Stimulated activated CD4-positive, alpha-beta T cell treated with anti-CD3 and anti-CD28 coated beads, TNF-alpha, amount 100 ng/mL, for 1 hour (primary cell): ENCODE results near the gene LRMDA.

Source experiments
- DNase-seq, 3 donors: peaks; one replicate each; pipeline ENCODE4 v3.0.0-alpha.2; 2020; ENCODE audit warnings: low read depth in 3 of 3, low spot score in 1 of 3

The LRMDA gene

GRCh38 chr10:76447578-76447977 lies 1016.2 kb downstream of the LRMDA start:
- DNase-seq = no peak

- DNase-seq = no peak
Measured at GRCh38 chr10:76451911-76452310, 1020.5 kb downstream of the LRMDA start.

- DNase-seq = no peak
Measured at GRCh38 chr10:76453332-76453731, 1021.9 kb downstream of the LRMDA start.

GRCh38 chr10:76453997-76454396 lies 1022.6 kb downstream of the LRMDA start:
- no peak for DNase-seq

- no peak for DNase-seq
Measured at GRCh38 chr10:76454506-76455140, 1023.2 kb downstream of the LRMDA start.

- DNase-seq = no peak
Measured at GRCh38 chr10:76456197-76456596, 1024.8 kb downstream of the LRMDA start.

GRCh38 chr10:76459016-76459730 lies 1027.7 kb downstream of the LRMDA start:
- no peak for DNase-seq

GRCh38 chr10:76461024-76461423 lies 1029.6 kb downstream of the LRMDA start:
- DNase-seq = no peak

- no peak for DNase-seq
Measured at GRCh38 chr10:76463111-76463510, 1031.7 kb downstream of the LRMDA start.

- DNase-seq = no peak
Measured at GRCh38 chr10:76466836-76467503, 1035.5 kb downstream of the LRMDA start.

GRCh38 chr10:76469675-76470074 lies 1038.3 kb downstream of the LRMDA start:
- DNase-seq = no peak

- no peak for DNase-seq
Measured at GRCh38 chr10:76479103-76479790, 1047.8 kb downstream of the LRMDA start.

GRCh38 chr10:76481178-76481577 lies 1049.8 kb downstream of the LRMDA start:
- DNase-seq = no peak

GRCh38 chr10:76487582-76487981 lies 1056.2 kb downstream of the LRMDA start:
- DNase-seq = no peak

- no peak for DNase-seq
Measured at GRCh38 chr10:76488602-76489001, 1057.2 kb downstream of the LRMDA start.

- DNase-seq = no peak
Measured at GRCh38 chr10:76491216-76491615, 1059.8 kb downstream of the LRMDA start.

- no peak for DNase-seq
Measured at GRCh38 chr10:76492026-76492425, 1060.6 kb downstream of the LRMDA start.

GRCh38 chr10:76492678-76493472 lies 1061.5 kb downstream of the LRMDA start:
- no peak for DNase-seq

GRCh38 chr10:76497666-76498065 lies 1066.2 kb downstream of the LRMDA start:
- no peak for DNase-seq

- DNase-seq = no peak
Measured at GRCh38 chr10:76504823-76505222, 1073.4 kb downstream of the LRMDA start.

GRCh38 chr10:76509446-76509845 lies 1078.0 kb downstream of the LRMDA start:
- no peak for DNase-seq
